Activated CD4-positive, alpha-beta T cell treated with anti-CD3 and anti-CD28 coated beads for 36 hours (primary cell): ENCODE data around the gene HUWE1. TPM values are rescaled to one million over a fixed set of nuclear protein-coding genes. Genes with fewer than 3 reads are reported as not detected.
"Not testable (repeated sequence)": the region's sequence is repeated elsewhere in the genome, so short reads cannot be mapped to it uniquely, and the experiment has no call there.

Experiments
- ATAC-seq: fragments of 200-7000 bp; cut with Tn5 transposase; one replicate; pipeline ENCODE4 v1.10.0; 2021; ENCODE audit warnings: mild to moderate bottlenecking, moderate library complexity
- CTCF ChIA-PET: fragments of 350-600 bp; sonication (Branson Sonifier 250); formaldehyde crosslinking; loops from one replicate; lab custom pipeline; 2021; ENCODE audit warnings: antibody characterized with exemption; lab: Charles Lee
- POLR2A ChIA-PET: fragments of 350-600 bp; sonication (Branson Sonifier 250); formaldehyde crosslinking; loops from one replicate; lab custom pipeline; 2021; ENCODE audit warnings: antibody characterized with exemption, inconsistent platforms; lab: Charles Lee
- DNase-seq: peaks from one replicate; pipeline ENCODE4 v3.0.0-alpha.2; 2020
- H3K27ac Mint-ChIP-seq: one replicate; pipeline ENCODE4 v1.8.0; 2021; ENCODE audit warnings: mixed read lengths
- H3K27me3 Mint-ChIP-seq: one replicate; pipeline ENCODE4 v1.8.0; 2021; ENCODE audit warnings: mixed read lengths
- H3K36me3 Mint-ChIP-seq: one replicate; pipeline ENCODE4 v1.8.0; 2021; ENCODE audit warnings: low read depth, mixed read lengths
- H3K4me1 Mint-ChIP-seq: one replicate; pipeline ENCODE4 v1.8.0; 2021; ENCODE audit warnings: mixed read lengths
- H3K4me3 Mint-ChIP-seq: one replicate; pipeline ENCODE4 v1.8.0; 2021; ENCODE audit warnings: mild to moderate bottlenecking, moderate library complexity, mixed read lengths
- H3K9me3 Mint-ChIP-seq: one replicate; pipeline ENCODE4 v1.8.0; 2021; ENCODE audit warnings: low read depth, mixed read lengths
- intact Hi-C, 2 experiments: fragments of 100-400 bp; cut with DNase I in 1 of 2; cut with micrococcal nuclease in 1 of 2; formaldehyde crosslinking; loops; one replicate each; pipeline versions ENCODE4 v1.14.2 to v1.15.1; 2022 to 2024; cut with DNase I, micrococcal nuclease
- microRNA-seq: library from miRNA; unstranded; fragments of <30 nt; microRNA quantifications from one replicate; pipeline ENCODE4 v1.2.0, GENCODE V29; 2021; ENCODE audit warnings: borderline replicate concordance
- total RNA-seq, 2 experiments: library from RNA; stranded (reverse); gene quantifications; one replicate each; pipeline ENCODE4 v1.2.3, GENCODE V29; 2021

The HUWE1 gene
- total RNA-seq, 2 experiments from 2014 or later: 513 to 554 TPM

DNA sequence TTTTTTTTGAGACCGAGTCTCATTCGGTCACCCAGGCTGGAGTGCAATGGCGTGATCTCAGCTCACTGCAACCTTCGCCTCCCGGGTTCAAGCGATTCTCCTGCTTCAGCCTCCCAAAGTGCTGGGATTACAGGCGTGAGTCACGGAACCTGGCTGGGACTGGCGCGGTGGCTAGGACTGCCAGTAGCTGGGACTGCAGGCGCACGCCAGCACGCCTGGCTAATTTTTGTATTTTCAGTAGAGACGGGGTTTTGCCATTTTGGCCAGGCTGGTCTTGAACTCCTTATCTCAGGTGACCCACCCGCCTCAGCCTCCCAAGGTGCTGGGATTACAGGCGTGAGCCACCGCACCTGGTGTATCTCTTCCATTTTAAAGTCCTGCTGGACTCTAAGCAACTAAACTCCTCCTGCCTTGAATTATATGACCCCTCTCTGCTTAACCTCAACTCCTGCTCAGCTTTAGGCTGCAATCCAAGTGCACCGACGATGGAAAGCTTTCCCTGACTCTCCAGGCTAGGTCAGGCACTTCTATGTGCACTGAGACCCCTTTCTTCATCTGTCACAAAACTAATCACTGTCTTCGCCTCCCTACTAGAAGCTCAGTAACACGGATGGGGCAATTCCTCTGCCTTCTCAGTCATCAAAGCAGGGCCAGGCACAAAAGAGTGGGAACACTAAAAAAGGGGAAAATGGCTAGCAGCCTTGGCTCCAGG lies 155.1 kb downstream of the HUWE1 start:
- H3K27me3 Mint-ChIP-seq, H3K4me1 Mint-ChIP-seq, H3K9me3 Mint-ChIP-seq, CTCF ChIA-PET, H3K4me3 Mint-ChIP-seq, POLR2A ChIA-PET, ATAC-seq, DNase-seq: not testable (repeated sequence)
- Mint-ChIP-seq H3K36me3 (peaks cover 32% of the 10 kb centered on the region), H3K27ac (peak overlapping the region; percentile 31)
- intact Hi-C loops: loop anchor here in 1 of 2 experiments (5.0 kb wide), 1 partner anchor 219 kb away; no protein-coding TSS in a partner anchor

DNA sequence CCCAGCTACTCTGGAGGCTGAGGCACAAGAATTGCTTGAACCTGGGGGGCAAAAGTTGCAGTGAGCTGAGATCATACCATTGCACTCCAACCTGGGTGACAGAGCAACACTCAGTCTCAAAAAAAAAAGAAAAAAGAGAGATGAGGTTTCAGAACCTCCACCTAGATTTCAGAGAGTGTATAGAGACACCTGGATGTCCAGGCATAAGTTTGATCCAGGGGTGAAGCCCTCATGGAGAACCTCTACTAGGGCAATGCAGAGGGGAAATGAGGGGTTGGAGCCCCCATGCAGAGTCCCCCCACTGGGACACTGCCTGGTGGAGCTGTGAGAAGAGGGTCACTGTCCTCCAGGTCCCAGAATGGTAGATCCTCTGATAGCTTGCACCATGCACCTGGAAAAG lies 159.5 kb downstream of the HUWE1 start:
- ATAC-seq (no peak), DNase-seq (no peak)
- no peaks in the 10 kb centered on the region for H3K36me3 Mint-ChIP-seq
- H3K27ac Mint-ChIP-seq: no peak overlapping the region
- POLR2A ChIA-PET: no interaction called here
- CTCF ChIA-PET: no interaction called here
- H3K4me3 Mint-ChIP-seq: no peak overlapping the region
- no peaks in the 10 kb centered on the region for H3K27me3 Mint-ChIP-seq
- H3K4me1 Mint-ChIP-seq: no peaks in the 10 kb centered on the region
- no peaks in the 10 kb centered on the region for H3K9me3 Mint-ChIP-seq
- intact Hi-C loops: no loop called here

DNA sequence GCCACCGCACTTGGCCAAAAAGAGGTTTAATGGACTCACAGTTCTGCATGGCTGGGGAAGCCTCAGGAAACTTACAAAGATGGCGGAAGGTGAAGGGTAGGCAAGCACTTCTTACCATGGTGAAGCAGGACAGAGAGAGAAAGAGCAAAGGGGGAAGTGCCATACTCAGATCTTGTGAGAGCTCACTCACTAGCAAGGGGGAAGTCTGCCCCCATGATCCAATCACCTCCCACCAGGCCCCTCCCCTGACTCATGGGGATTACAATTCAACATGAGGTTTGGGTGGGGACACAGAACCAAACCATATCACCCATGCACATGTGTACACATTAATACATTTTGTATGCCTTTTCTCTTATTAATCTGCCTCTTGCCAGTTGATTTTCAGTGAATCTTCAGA lies 175.2 kb downstream of the HUWE1 start:
- no peak for ATAC-seq
- Mint-ChIP-seq H3K4me1 (no peaks in the 10 kb centered on the region), H3K4me3 (no peak overlapping the region), H3K27ac (no peak overlapping the region), H3K9me3 (no peaks in the 10 kb centered on the region), H3K27me3 (peaks cover 2% of the 10 kb centered on the region), H3K36me3 (no peaks in the 10 kb centered on the region)
- DNase-seq: no peak
- POLR2A ChIA-PET: no interaction called here
- intact Hi-C loops: no loop called here
- CTCF ChIA-PET: no interaction called here

DNA sequence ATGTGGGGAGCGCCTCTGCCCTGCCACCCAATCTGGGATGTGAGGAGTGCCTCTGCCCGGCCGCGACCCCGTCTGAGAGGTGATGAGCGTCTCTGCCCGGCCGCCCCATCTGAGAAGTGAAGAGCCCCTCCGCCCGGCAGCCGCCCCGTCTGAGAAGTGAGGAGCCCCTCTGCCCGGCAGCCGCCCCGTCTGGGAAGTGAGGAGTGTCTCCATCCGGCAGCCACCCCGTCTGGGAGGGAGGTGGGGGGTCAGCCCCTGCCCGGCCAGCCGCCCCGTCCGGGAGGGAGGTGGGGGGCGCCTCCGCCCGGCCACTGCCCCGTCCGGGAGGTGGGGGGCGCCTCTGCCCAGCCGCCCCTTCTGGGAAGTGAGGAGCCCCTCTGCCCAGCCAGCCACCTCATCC lies 182.5 kb downstream of the HUWE1 start:
- H3K4me1 Mint-ChIP-seq, intact Hi-C loops, DNase-seq, CTCF ChIA-PET, H3K27me3 Mint-ChIP-seq, H3K36me3 Mint-ChIP-seq, H3K27ac Mint-ChIP-seq, ATAC-seq, H3K4me3 Mint-ChIP-seq, POLR2A ChIA-PET, H3K9me3 Mint-ChIP-seq: not testable (repeated sequence)

DNA sequence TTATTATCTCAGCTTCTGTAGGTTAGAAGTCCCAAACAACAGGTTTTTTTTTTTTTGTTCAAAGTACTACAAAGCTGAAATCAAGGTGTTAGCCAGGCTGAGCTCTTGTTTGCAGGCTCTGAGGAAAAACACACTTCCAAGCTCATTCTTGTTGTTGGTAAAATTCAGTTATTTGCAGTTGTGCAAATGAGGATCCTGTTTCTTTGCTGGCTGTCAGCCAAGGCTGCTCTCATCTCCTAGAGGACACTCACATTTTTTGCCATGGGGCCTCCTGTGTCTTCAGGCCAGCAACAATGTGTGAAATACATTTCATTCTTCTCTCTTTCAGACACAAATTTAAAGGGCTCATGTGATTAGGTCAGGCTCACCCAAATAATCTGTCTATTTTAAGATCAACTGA lies 192.1 kb downstream of the HUWE1 start:
- Mint-ChIP-seq H3K27me3 (peaks cover 2% of the 10 kb centered on the region), H3K36me3 (no peaks in the 10 kb centered on the region), H3K27ac (no peak overlapping the region), H3K4me1 (no peaks in the 10 kb centered on the region), H3K4me3 (no peak overlapping the region), H3K9me3 (no peaks in the 10 kb centered on the region)
- intact Hi-C loops: no loop called here
- ATAC-seq (no peak), DNase-seq (no peak)
- ChIA-PET POLR2A (no interaction called here), CTCF (interaction anchor here (0.9 to 2.4 kb wide), 3 partner anchors 12 to 15 kb away, joined by 3 to 7 read pairs (median 3); no protein-coding TSS in a partner anchor)

DNA sequence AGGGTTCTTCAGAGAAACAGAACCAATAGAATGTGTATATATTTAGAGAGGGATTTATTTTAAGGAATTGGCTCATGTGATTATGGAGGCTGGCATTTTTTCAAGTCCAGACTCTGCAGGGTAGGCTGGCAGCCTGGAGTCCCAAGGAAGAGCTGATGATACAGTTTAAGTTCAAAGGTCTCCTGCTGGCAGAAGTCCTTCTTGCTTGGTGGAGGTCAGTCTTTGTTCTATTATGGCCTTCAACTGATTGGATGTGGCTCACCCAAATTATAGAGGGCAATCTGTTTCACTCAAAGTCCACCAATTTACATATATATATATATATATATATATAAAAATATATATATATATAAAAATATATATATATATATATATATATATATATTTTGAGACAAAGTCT lies 200.2 kb downstream of the HUWE1 start:
- ATAC-seq (no peak), DNase-seq (no peak)
- H3K4me1 Mint-ChIP-seq: no peaks in the 10 kb centered on the region
- intact Hi-C loops: no loop called here
- CTCF ChIA-PET: interaction anchor here (0.6 to 0.7 kb wide), 2 partner anchors 34 to 1253 kb away, joined by 4 to 5 read pairs; no protein-coding TSS in a partner anchor
- no peak overlapping the region for H3K4me3 Mint-ChIP-seq
- H3K36me3 Mint-ChIP-seq: no peaks in the 10 kb centered on the region
- no peak overlapping the region for H3K27ac Mint-ChIP-seq
- POLR2A ChIA-PET: no interaction called here
- H3K27me3 Mint-ChIP-seq: peaks cover 2% of the 10 kb centered on the region
- no peaks in the 10 kb centered on the region for H3K9me3 Mint-ChIP-seq

DNA sequence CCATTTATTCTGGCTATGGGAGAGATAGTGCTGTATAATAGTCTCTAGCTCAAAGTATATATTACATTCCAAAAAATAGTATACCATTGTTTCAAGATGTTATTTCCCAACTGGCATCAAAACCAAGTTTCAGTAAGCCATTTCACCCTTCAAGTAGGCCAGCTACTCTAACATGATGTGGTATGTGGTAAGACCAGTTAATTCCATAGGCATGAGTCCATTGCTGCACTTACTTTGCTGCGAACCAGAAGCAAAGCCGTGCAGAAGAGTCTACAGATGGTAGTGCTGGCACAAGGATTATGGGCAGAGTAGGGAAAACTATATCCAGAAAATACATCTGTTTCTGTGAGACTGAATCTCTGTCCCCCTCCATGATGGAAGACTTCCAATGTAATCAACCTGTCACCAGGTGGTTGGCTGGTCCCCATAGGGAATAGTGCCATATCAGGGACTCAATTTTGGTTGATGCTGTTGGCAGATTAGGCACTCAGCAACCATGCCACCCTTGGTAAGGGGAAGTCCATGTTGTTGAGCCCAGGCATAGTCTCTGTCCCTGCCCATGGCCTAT lies 202.6 kb downstream of the HUWE1 start:
- no peaks in the 10 kb centered on the region for H3K36me3 Mint-ChIP-seq
- intact Hi-C loops: loop anchor here in 1 of 2 experiments (2.0 kb wide), 1 partner anchor 171 kb away; no protein-coding TSS in a partner anchor
- H3K27ac Mint-ChIP-seq: no peak overlapping the region
- POLR2A ChIA-PET: no interaction called here
- H3K27me3 Mint-ChIP-seq: no peaks in the 10 kb centered on the region
- ATAC-seq: no peak
- CTCF ChIA-PET: interaction anchor here (0.8 to 4.0 kb wide), 2 partner anchors 38 to 166 kb away, joined by 3 to 42 read pairs; no protein-coding TSS in a partner anchor
- no peaks in the 10 kb centered on the region for H3K9me3 Mint-ChIP-seq
- H3K4me1 Mint-ChIP-seq: no peaks in the 10 kb centered on the region
- no peak overlapping the region for H3K4me3 Mint-ChIP-seq
- DNase-seq: no peak

DNA sequence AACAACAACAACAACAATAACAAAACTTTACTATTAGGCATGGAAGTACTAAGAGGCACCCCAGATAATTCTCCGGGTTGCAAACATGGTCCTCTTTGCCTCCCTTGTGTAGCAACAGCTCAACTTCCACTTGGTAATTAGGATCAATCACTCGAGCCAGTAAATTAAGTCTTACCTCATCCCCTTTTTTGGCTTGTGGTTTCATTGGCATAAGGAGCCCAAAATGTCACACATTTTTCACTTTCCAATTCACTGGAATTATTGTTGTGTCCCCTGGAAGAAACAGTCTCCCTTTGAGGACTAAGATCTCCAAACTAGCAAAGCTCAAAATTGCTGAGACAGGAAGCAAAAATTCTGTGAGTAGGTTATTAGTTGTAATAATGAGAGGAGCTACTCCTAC lies 203.1 kb downstream of the HUWE1 start:
- no peaks in the 10 kb centered on the region for H3K4me1 Mint-ChIP-seq
- POLR2A ChIA-PET: no interaction called here
- DNase-seq (no peak), ATAC-seq (no peak)
- intact Hi-C loops: loop anchor here in 1 of 2 experiments (2.0 kb wide), 1 partner anchor 171 kb away; no protein-coding TSS in a partner anchor
- no peak overlapping the region for H3K4me3 Mint-ChIP-seq
- CTCF ChIA-PET: interaction anchor here (0.8 to 4.0 kb wide), 3 partner anchors 18 to 165 kb away, joined by 3 to 42 read pairs (median 8); no protein-coding TSS in a partner anchor
- no peaks in the 10 kb centered on the region for H3K36me3 Mint-ChIP-seq
- H3K9me3 Mint-ChIP-seq: no peaks in the 10 kb centered on the region
- no peak overlapping the region for H3K27ac Mint-ChIP-seq
- no peaks in the 10 kb centered on the region for H3K27me3 Mint-ChIP-seq

Small RNAs within 50 kb of the gene (microRNA-seq; reads per million reads assigned to microRNA genes)
- 24,439 reads per million, percentile 98 among the genes with 10 or more reads in this experiment for gene MIR98
- gene MIRLET7F2: 2,159 reads per million, percentile 90 among the genes with 10 or more reads in this experiment
